ENCODE measurements around the gene TMUB1.

TMUB1 gene

GRCh38 chr7:151085329-151085690, 2.0 kb upstream of the TMUB1 start:
- no peak for DNase-seq (ENCODE audit: low read depth)

GRCh38 chr7:151083824-151084160, 499 bp upstream of the TMUB1 start:
- DNase-seq (ENCODE audit: low read depth) = no peak

- DNase-seq (ENCODE audit: low read depth) = no peak
Measured at GRCh38 chr7:151082141-151083070, 887 bp downstream of the TMUB1 start.

GRCh38 chr7:151081170-151082101, 1.9 kb downstream of the TMUB1 start:
- DNase-seq (ENCODE audit: low read depth) = no peak

- peak; percentile 82 for DNase-seq (ENCODE audit: low read depth)
Measured at GRCh38 chr7:151080522-151081169, 2.6 kb downstream of the TMUB1 start, which contains the start of gene FASTK. Gene FASTK, minus strand, starts transcription at chr7:151080809. Its CDS starts 43 bp downstream, at chr7:151080766.

GRCh38 chr7:151080067-151080521, 3.2 kb downstream of the TMUB1 start:
- DNase-seq (ENCODE audit: low read depth) = no peak

GRCh38 chr7:151079199-151079910, 3.9 kb downstream of the TMUB1 start:
- DNase-seq (ENCODE audit: low read depth) = no peak

- no peak for DNase-seq (ENCODE audit: low read depth)
Measured at GRCh38 chr7:151078233-151079040, 4.9 kb downstream of the TMUB1 start.

- no peak for DNase-seq (ENCODE audit: low read depth)
Measured at GRCh38 chr7:151077705-151078232, 5.5 kb downstream of the TMUB1 start.

GRCh38 chr7:151076863-151077704, 6.2 kb downstream of the TMUB1 start:
- no peak for DNase-seq (ENCODE audit: low read depth)

- DNase-seq (ENCODE audit: low read depth) = no peak
Measured at GRCh38 chr7:151075978-151076426, 7.3 kb downstream of the TMUB1 start.

GRCh38 chr7:151075662-151075971, 7.7 kb downstream of the TMUB1 start:
- DNase-seq (ENCODE audit: low read depth) = no peak

GRCh38 chr7:151074817-151075661, 8.3 kb downstream of the TMUB1 start:
- no peak for DNase-seq (ENCODE audit: low read depth)

GRCh38 chr7:151073990-151074389, 9.3 kb downstream of the TMUB1 start:
- DNase-seq (ENCODE audit: low read depth) = no peak

- DNase-seq (ENCODE audit: low read depth) = no peak
Measured at GRCh38 chr7:151071032-151071866, 12.0 kb downstream of the TMUB1 start.

- no peak for DNase-seq (ENCODE audit: low read depth)
Measured at GRCh38 chr7:151070574-151070960, 12.7 kb downstream of the TMUB1 start.

GRCh38 chr7:151069841-151070573, 13.3 kb downstream of the TMUB1 start:
- DNase-seq (ENCODE audit: low read depth) = no peak
